ENCODE data around the gene TMF1.

DNA sequence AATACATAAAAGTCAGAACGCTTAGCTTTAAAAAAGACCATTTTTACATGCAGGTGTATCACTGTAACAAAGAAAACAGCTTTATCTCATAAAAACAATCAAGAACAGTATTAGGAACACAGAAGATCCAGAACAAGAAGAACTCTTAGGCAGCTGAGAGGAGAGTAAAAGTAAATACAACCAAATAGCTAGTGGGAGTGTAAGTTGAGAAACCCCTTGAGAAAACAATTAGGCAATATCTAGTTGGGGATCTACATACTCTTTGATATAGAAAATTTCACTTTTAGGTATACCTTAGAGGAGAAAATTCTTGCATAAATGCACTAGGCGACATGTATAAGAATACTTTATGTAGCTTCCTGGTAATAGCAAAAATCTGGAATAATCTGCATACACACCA, 7.5 kb downstream of the TMF1 start:
- TF ChIP-seq RNF2 (IDR thresholded peaks at IDR 0.05; ENCODE audit: borderline replicate concordance, low read depth, low read length, missing control alignments, poor library complexity, severe bottlenecking): no peak
- TF ChIP-seq YY1 (IDR thresholded peaks at IDR 0.05; ENCODE audit: low read depth, low read length): no peak
- no peak for TF ChIP-seq CREB1 (IDR thresholded peaks at IDR 0.05)
- TF ChIP-seq RXRA (IDR thresholded peaks at IDR 0.05; ENCODE audit: insufficient read depth, low read depth, low read length): no peak
- TF ChIP-seq EZH2 (IDR thresholded peaks at IDR 0.05; ENCODE audit: low read depth, low read length, severe bottlenecking): no peak
- TF ChIP-seq, protein P1, sequence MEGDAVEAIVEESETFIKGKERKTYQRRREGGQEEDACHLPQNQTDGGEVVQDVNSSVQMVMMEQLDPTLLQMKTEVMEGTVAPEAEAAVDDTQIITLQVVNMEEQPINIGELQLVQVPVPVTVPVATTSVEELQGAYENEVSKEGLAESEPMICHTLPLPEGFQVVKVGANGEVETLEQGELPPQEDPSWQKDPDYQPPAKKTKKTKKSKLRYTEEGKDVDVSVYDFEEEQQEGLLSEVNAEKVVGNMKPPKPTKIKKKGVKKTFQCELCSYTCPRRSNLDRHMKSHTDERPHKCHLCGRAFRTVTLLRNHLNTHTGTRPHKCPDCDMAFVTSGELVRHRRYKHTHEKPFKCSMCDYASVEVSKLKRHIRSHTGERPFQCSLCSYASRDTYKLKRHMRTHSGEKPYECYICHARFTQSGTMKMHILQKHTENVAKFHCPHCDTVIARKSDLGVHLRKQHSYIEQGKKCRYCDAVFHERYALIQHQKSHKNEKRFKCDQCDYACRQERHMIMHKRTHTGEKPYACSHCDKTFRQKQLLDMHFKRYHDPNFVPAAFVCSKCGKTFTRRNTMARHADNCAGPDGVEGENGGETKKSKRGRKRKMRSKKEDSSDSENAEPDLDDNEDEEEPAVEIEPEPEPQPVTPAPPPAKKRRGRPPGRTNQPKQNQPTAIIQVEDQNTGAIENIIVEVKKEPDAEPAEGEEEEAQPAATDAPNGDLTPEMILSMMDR (IDR thresholded peaks at IDR 0.05; ENCODE audit: control extremely low read depth in 1 of 3, insufficient read depth in 1 of 3, low read depth in 1 of 3, low read length in 3 of 3): no peak
- TF ChIP-seq, protein P2, sequence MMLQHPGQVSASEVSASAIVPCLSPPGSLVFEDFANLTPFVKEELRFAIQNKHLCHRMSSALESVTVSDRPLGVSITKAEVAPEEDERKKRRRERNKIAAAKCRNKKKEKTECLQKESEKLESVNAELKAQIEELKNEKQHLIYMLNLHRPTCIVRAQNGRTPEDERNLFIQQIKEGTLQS (IDR thresholded peaks at IDR 0.05; ENCODE audit: insufficient read depth, low read depth, low read length): no peak
- TF ChIP-seq SP2 (IDR thresholded peaks at IDR 0.05; ENCODE audit: low read length): no peak
- TF ChIP-seq RAD21 (IDR thresholded peaks at IDR 0.05 in 1 of 2, conservative IDR thresholded peaks at IDR 0.05 in 1 of 2; ENCODE audit: low read depth in 2 of 2, low read length in 2 of 2): no peak
- no peak for TF ChIP-seq RFX5 (IDR thresholded peaks at IDR 0.05; ENCODE audit: borderline replicate concordance, low read depth, low read length)

Measured in H1 (cell line).